Fibroblast of villous mesenchyme (primary cell): ENCODE results near the gene MUSK. TPM values are rescaled to one million over a fixed set of nuclear protein-coding genes. Genes with fewer than 3 reads are reported as not detected.
A peak's percentile ranks its signal among the peaks of the same experiment; 100 is the strongest.
"Not testable (repeated sequence)": the region's sequence is repeated elsewhere in the genome, so short reads cannot be mapped to it uniquely, and the experiment has no call there.

Experiments used
- DNase-seq: peaks from one replicate; pipeline ENCODE4 v3.0.0-alpha.2; 2010; ENCODE audit warnings: low read depth
- H3K4me3 ChIP-seq: 2 replicates; pipeline ENCODE4 v1.5.1; 2011; ENCODE audit warnings: low read depth, mild to moderate bottlenecking, low read length
- CTCF ChIP-seq: IDR thresholded peaks from 2 replicates; pipeline ENCODE4 v1.5.1; 2012; ENCODE audit warnings: low read depth, mild to moderate bottlenecking, low read length; ENCODE audit not compliant: insufficient read depth
- total RNA-seq: library from RNA; depleted of rRNA; stranded (reverse); fragments of >200 nt; gene quantifications from 2 replicates; pipeline ENCODE4 v1.2.3, GENCODE V29; 2012

Gene MUSK
- total RNA-seq, 1 donor = under 0.01 TPM

GRCh38 chr9:110809038-110809595, 140.5 kb downstream of the MUSK start:
- H3K4me3 ChIP-seq = no peak overlapping the region
- no peak for TF ChIP-seq CTCF
- no peak for DNase-seq

- no peak for TF ChIP-seq CTCF
- no peak for DNase-seq
- H3K4me3 ChIP-seq = no peak overlapping the region
Observed at GRCh38 chr9:110810262-110810976, 141.8 kb downstream of the MUSK start.

- no peak for TF ChIP-seq CTCF
- no peak overlapping the region for H3K4me3 ChIP-seq
- no peak for DNase-seq
Observed at GRCh38 chr9:110812886-110813285, 144.3 kb downstream of the MUSK start.

- H3K4me3 ChIP-seq = no peak overlapping the region
- TF ChIP-seq CTCF = no peak
- no peak for DNase-seq
Observed at GRCh38 chr9:110814159-110814558, 145.6 kb downstream of the MUSK start.

GRCh38 chr9:110815361-110815760, 146.8 kb downstream of the MUSK start:
- no peak for TF ChIP-seq CTCF

GRCh38 chr9:110820381-110820780, 151.8 kb downstream of the MUSK start:
- DNase-seq = no peak
- no peak overlapping the region for H3K4me3 ChIP-seq
- no peak for TF ChIP-seq CTCF

More at GRCh38 chr9:110815361-110815760, 146.8 kb downstream of the MUSK start:
- DNase-seq = no peak
- no peak overlapping the region for H3K4me3 ChIP-seq

GRCh38 chr9:110821064-110821463, 152.5 kb downstream of the MUSK start:
- no peak for TF ChIP-seq CTCF
- DNase-seq = peak; percentile 49
- no peak overlapping the region for H3K4me3 ChIP-seq

GRCh38 chr9:110825129-110825528, 156.5 kb downstream of the MUSK start:
- not testable (repeated sequence) for H3K4me3 ChIP-seq, DNase-seq
